BLaER1 (cell line): ENCODE data around the gene PXT1.

Experiments
- H3K27ac ChIP-seq: shearing (Covaris generic); formaldehyde crosslinking; 2 replicates; pipeline ENCODE4 v1.8.1; 2022
- H3K27me3 ChIP-seq: shearing (Covaris generic); formaldehyde crosslinking; 2 replicates; pipeline ENCODE4 v1.8.1; 2022
- H3K36me3 ChIP-seq: shearing (Covaris generic); formaldehyde crosslinking; 2 replicates; pipeline ENCODE4 v1.8.1; 2022
- H3K4me1 ChIP-seq: shearing (Covaris generic); formaldehyde crosslinking; 2 replicates; pipeline ENCODE4 v1.8.1; 2022
- H3K4me2 ChIP-seq: shearing (Covaris generic); formaldehyde crosslinking; 2 replicates; pipeline ENCODE4 v1.8.1; 2022
- H3K4me3 ChIP-seq: shearing (Covaris generic); formaldehyde crosslinking; 2 replicates; pipeline ENCODE4 v1.8.1; 2022
- H3K9ac ChIP-seq: shearing (Covaris generic); formaldehyde crosslinking; 2 replicates; pipeline ENCODE4 v1.8.1; 2022
- H3K9me3 ChIP-seq: shearing (Covaris generic); formaldehyde crosslinking; 2 replicates; pipeline ENCODE4 v1.8.1; 2022
- H4K20me1 ChIP-seq: shearing (Covaris generic); formaldehyde crosslinking; 2 replicates; pipeline ENCODE4 v1.8.1; 2022
- Cebpa-rat ChIP-seq: shearing (Covaris generic); IDR thresholded peaks from 2 replicates; pipeline ENCODE4 v1.8.1; 2022

PXT1 gene

GRCh38 chr6:36350681-36351571 lies 91.7 kb downstream of the PXT1 start:
- peak overlapping the region; percentile 74 for H3K9ac ChIP-seq
- H3K36me3 ChIP-seq, result no peaks in the 10 kb centered on the region
- H3K9me3 ChIP-seq, result peaks cover 17% of the 10 kb centered on the region
- H3K27ac ChIP-seq, result peak overlapping the region; percentile 92
- H4K20me1 ChIP-seq, result no peaks in the 10 kb centered on the region
- peak overlapping the region; percentile 84 for H3K4me2 ChIP-seq
- peak overlapping the region; percentile 21; the same call in 1 of the 2 replicates for H3K4me3 ChIP-seq
- H3K4me1 ChIP-seq, result peaks cover 54% of the 10 kb centered on the region
- H3K27me3 ChIP-seq, result no peaks in the 10 kb centered on the region
- TF ChIP-seq Cebpa-rat, result no peak

- 0 out of 2 replicates have a peak overlapping the region, but pooled peaks have one; percentile 21 for H3K4me3 ChIP-seq
- no peaks in the 10 kb centered on the region for H4K20me1 ChIP-seq
- H3K9me3 ChIP-seq, result peaks cover 17% of the 10 kb centered on the region
- no peaks in the 10 kb centered on the region for H3K27me3 ChIP-seq
- peaks cover 54% of the 10 kb centered on the region for H3K4me1 ChIP-seq
- H3K4me2 ChIP-seq, result peak overlapping the region; percentile 84
- no peaks in the 10 kb centered on the region for H3K36me3 ChIP-seq
- H3K27ac ChIP-seq, result peak overlapping the region; percentile 92
- TF ChIP-seq Cebpa-rat, result no peak
- peak overlapping the region; percentile 74 for H3K9ac ChIP-seq
These were observed 92.6 kb downstream of the PXT1 start for GRCh38 chr6:36350082-36350481.

GRCh38 chr6:36349240-36349639 lies 93.4 kb downstream of the PXT1 start:
- H4K20me1 ChIP-seq, result no peaks in the 10 kb centered on the region
- peak overlapping the region; percentile 92 for H3K27ac ChIP-seq

GRCh38 chr6:36347621-36348020 lies 95.0 kb downstream of the PXT1 start:
- no peaks in the 10 kb centered on the region for H3K36me3 ChIP-seq
- no peak overlapping the region for H3K27ac ChIP-seq
- no peaks in the 10 kb centered on the region for H3K27me3 ChIP-seq
- peaks cover 54% of the 10 kb centered on the region for H3K4me1 ChIP-seq
- H4K20me1 ChIP-seq, result no peaks in the 10 kb centered on the region
- no peak for TF ChIP-seq Cebpa-rat
- no peak overlapping the region for H3K4me2 ChIP-seq
- no peak overlapping the region for H3K4me3 ChIP-seq
- no peak overlapping the region for H3K9ac ChIP-seq
- peaks cover 5% of the 10 kb centered on the region; the same call in 1 of the 2 replicates for H3K9me3 ChIP-seq

More at GRCh38 chr6:36349240-36349639, 93.4 kb downstream of the PXT1 start:
- Histone ChIP-seq H3K4me2 (peak overlapping the region; percentile 84), H3K4me1 (peaks cover 54% of the 10 kb centered on the region), H3K4me3 (no peak overlapping the region), H3K9ac (peak overlapping the region; percentile 74; the same call in 1 of the 2 replicates), H3K36me3 (no peaks in the 10 kb centered on the region), H3K27me3 (no peaks in the 10 kb centered on the region), H3K9me3 (peaks cover 17% of the 10 kb centered on the region)
- no peak for TF ChIP-seq Cebpa-rat

GRCh38 chr6:36346486-36347273 lies 96.0 kb downstream of the PXT1 start:
- no peaks in the 10 kb centered on the region for H4K20me1 ChIP-seq
- no peak overlapping the region for H3K4me2 ChIP-seq
- H3K36me3 ChIP-seq, result no peaks in the 10 kb centered on the region
- no peaks in the 10 kb centered on the region for H3K9me3 ChIP-seq
- no peak overlapping the region; the same call in 1 of the 2 replicates for H3K27ac ChIP-seq
- H3K4me3 ChIP-seq, result no peak overlapping the region
- no peak for TF ChIP-seq Cebpa-rat
- no peaks in the 10 kb centered on the region for H3K27me3 ChIP-seq
- no peak overlapping the region for H3K9ac ChIP-seq
- H3K4me1 ChIP-seq, result peaks cover 57% of the 10 kb centered on the region

GRCh38 chr6:36345681-36346466 lies 96.8 kb downstream of the PXT1 start:
- Histone ChIP-seq H3K9me3 (no peaks in the 10 kb centered on the region), H3K4me2 (no peak overlapping the region), H4K20me1 (no peaks in the 10 kb centered on the region), H3K27me3 (no peaks in the 10 kb centered on the region), H3K27ac (no peak overlapping the region), H3K4me3 (no peak overlapping the region), H3K9ac (no peak overlapping the region), H3K36me3 (no peaks in the 10 kb centered on the region), H3K4me1 (peaks cover 57% of the 10 kb centered on the region)
- no peak for TF ChIP-seq Cebpa-rat

GRCh38 chr6:36343109-36343680 lies 99.5 kb downstream of the PXT1 start:
- no peaks in the 10 kb centered on the region for H3K27me3 ChIP-seq
- peaks cover 49% of the 10 kb centered on the region for H3K4me1 ChIP-seq
- no peaks in the 10 kb centered on the region for H3K9me3 ChIP-seq
- H4K20me1 ChIP-seq, result no peaks in the 10 kb centered on the region
- TF ChIP-seq Cebpa-rat, result no peak
- no peak overlapping the region for H3K27ac ChIP-seq
- H3K4me3 ChIP-seq, result no peak overlapping the region
- no peaks in the 10 kb centered on the region for H3K36me3 ChIP-seq
- H3K4me2 ChIP-seq, result no peak overlapping the region
- no peak overlapping the region for H3K9ac ChIP-seq

- Histone ChIP-seq H3K36me3 (no peaks in the 10 kb centered on the region), H3K27me3 (no peaks in the 10 kb centered on the region), H3K4me3 (no peak overlapping the region), H4K20me1 (no peaks in the 10 kb centered on the region), H3K9me3 (no peaks in the 10 kb centered on the region), H3K9ac (no peak overlapping the region), H3K4me1 (peaks cover 52% of the 10 kb centered on the region), H3K4me2 (peak overlapping the region; percentile 68), H3K27ac (no peak overlapping the region; the same call in 1 of the 2 replicates)
- TF ChIP-seq Cebpa-rat, result no peak
These were observed 101.8 kb downstream of the PXT1 start for GRCh38 chr6:36340618-36341454.
